Measurements from ENCODE around the gene FPGS. TPM values are rescaled to one million over a fixed set of nuclear protein-coding genes. Genes with fewer than 3 reads are reported as not detected.
A peak's percentile ranks its signal among the peaks of the same experiment; 100 is the strongest.
"Not testable (repeated sequence)": the region's sequence is repeated elsewhere in the genome, so short reads cannot be mapped to it uniquely, and the experiment has no call there.

The FPGS gene
- total and polyA plus RNA-seq, 7 donors = 9.2 to 51.3 (median 32.6) TPM

DNA sequence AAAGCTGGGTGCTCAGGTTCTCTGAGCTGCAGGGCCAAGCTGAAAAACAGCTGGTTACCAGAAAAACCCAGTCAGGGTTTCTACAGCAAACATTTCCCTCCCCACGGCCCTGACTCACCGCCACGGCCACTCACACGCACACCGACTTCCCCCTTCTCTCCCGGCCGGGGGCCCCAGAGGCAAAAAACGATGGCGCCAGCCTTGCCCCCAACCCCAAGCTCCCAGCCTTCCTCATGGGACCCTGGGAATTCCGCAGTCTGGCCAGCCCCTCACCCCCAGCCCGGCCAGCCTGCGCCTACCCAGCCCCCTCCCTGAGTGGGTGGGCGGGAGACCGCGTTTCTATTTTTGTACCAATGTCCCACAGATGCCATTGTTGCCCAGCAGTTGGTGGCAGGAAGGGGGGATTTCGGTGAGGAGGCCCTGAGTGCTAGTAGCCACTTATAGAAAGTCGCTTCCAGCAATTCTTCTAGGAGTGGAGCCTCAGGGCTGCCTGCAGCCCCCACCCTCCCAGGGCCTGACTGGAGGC is 33.4 kb downstream of the FPGS start:
- H3K4me1 ChIP-seq = peaks cover 0 to 48% (median 37%) of the 10 kb centered on the region in 4 donors
- TF ChIP-seq POLR2A (IDR thresholded peaks at IDR 0.05) (no peak), EP300 (IDR thresholded peaks at IDR 0.05) (no peak), POLR2AphosphoS5 (IDR thresholded peaks at IDR 0.05) (no peak)
- TF ChIP-seq, protein P1, sequence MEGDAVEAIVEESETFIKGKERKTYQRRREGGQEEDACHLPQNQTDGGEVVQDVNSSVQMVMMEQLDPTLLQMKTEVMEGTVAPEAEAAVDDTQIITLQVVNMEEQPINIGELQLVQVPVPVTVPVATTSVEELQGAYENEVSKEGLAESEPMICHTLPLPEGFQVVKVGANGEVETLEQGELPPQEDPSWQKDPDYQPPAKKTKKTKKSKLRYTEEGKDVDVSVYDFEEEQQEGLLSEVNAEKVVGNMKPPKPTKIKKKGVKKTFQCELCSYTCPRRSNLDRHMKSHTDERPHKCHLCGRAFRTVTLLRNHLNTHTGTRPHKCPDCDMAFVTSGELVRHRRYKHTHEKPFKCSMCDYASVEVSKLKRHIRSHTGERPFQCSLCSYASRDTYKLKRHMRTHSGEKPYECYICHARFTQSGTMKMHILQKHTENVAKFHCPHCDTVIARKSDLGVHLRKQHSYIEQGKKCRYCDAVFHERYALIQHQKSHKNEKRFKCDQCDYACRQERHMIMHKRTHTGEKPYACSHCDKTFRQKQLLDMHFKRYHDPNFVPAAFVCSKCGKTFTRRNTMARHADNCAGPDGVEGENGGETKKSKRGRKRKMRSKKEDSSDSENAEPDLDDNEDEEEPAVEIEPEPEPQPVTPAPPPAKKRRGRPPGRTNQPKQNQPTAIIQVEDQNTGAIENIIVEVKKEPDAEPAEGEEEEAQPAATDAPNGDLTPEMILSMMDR (IDR thresholded peaks at IDR 0.05) = no peak
- H3K27ac ChIP-seq = peak overlapping the region; percentile 70 to 87 (median 81)
- peak overlapping the region in 1 of 4 donors; percentile 9 for H3K4me3 ChIP-seq
- intact Hi-C loops (cut with DNase I) = no loop called here
- peak; percentile 88 for DNase-seq
- WGBS, 2 donors = 47 to 72% methylated on average over 17 of the region's 17 CpGs
- H3K36me3 ChIP-seq = no peaks in the 10 kb centered on the region
- no peaks in the 10 kb centered on the region for H3K9me3 ChIP-seq
- H3K27me3 ChIP-seq = no peaks in the 10 kb centered on the region

DNA sequence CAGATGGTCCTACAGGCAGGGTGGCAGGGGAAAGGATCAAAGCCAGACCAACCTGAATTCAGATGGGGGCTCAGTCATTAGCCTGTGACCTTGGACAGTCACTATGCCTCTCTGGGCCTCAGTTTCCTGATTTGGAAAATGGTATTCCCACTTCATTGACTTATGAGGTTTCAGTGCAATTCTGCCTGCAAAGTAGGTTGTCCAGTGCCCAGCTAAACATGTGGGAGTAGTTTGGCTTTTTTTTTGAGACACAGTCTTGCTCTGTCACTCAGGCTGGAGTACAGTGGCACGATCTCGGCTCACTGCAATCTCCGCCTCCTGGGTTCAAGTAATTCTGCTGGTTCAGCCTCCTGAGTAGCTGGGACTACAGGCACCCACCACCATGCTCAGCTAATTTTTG is 33.9 kb downstream of the FPGS start:
- intact Hi-C loops (cut with DNase I); H3K27me3 ChIP-seq; H3K36me3 ChIP-seq; H3K9me3 ChIP-seq; DNase-seq: not testable (repeated sequence)
- peaks cover 0 to 48% (median 37%) of the 10 kb centered on the region in 4 donors for H3K4me1 ChIP-seq
- H3K4me3 ChIP-seq = peak overlapping the region in 1 of 4 donors; percentile 9
- 90% methylated on average over 3 of the region's 3 CpGs for WGBS, 2 donors
- peak overlapping the region; percentile 70 to 87 (median 81) for H3K27ac ChIP-seq

DNA sequence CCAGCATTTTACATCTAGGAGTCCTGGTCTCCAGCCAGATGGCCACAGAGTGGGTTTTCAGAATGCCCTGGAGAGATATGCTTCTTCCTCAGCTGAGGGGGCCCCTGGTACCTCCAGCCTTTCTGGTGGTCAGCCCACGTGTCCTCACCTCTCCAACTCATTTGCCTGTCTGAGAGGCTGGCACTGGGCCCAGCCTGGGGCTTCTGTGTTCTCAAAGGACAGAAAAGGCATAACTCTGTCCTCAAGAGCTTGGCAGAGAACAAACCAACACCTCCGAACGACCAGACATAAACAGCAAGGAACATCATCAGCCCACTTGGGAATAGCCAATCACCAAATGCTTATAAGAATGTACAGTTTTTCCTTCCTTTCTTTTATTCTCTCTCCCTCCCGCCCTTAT is 34.7 kb downstream of the FPGS start:
- intact Hi-C loops (cut with DNase I) = no loop called here
- TF ChIP-seq, protein P1 (IDR thresholded peaks at IDR 0.05) = no peak
- no peak for TF ChIP-seq EP300 (IDR thresholded peaks at IDR 0.05)
- TF ChIP-seq POLR2A (IDR thresholded peaks at IDR 0.05) = no peak
- no peak for TF ChIP-seq POLR2AphosphoS5 (IDR thresholded peaks at IDR 0.05)
- H3K27ac ChIP-seq = peak overlapping the region; percentile 70 to 87 (median 81)
- no peaks in the 10 kb centered on the region for H3K27me3 ChIP-seq
- peaks cover 0 to 48% (median 37%) of the 10 kb centered on the region in 4 donors for H3K4me1 ChIP-seq
- no peaks in the 10 kb centered on the region for H3K9me3 ChIP-seq
- no peak overlapping the region for H3K4me3 ChIP-seq
- H3K36me3 ChIP-seq = no peaks in the 10 kb centered on the region
- no peak for DNase-seq
- 66 to 69% methylated on average over 4 of the region's 4 CpGs for WGBS, 2 donors

DNA sequence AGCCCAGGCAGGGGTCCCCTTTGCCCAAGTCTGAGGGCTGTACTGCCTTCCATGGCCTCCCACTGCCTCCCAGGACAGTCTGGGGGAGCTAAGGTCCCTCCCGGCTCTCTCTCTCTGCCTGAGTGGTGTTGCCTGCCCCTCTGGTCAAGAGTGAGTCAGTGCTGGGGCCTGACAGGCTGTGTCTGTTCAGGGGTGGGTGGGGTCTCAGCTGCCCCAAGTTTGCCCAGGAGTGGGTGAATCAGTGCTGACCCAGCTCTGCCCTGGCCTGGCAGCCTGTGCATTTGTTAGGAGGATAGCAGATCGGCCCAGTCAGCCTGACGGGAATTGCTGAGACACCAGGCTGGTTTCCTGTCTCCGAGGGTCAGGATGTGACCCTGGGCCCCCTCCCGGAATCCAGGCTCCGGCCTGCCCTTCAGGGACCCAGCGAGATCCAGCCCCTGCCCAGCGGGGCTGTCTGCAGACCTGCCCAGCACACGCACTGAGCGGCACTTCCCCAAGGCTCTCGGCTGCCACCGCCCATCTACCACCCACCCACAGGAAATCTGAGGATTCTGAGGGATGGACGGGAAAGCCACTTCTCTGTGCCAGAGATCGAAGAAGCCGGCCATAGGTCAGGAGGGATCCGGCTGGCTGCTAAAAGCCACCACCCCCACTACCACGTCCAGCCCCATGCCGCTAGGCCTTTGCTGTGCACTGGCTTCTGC is 35.8 kb downstream of the FPGS start:
- intact Hi-C loops (cut with DNase I) = no loop called here

More for the DNA sequence above, 35.8 kb downstream of the FPGS start:
- Histone ChIP-seq H3K27ac (peak overlapping the region; percentile 70 to 87 (median 81)), H3K4me1 (peaks cover 0 to 48% (median 34%) of the 10 kb centered on the region in 4 donors), H3K36me3 (no peaks in the 10 kb centered on the region), H3K27me3 (no peaks in the 10 kb centered on the region), H3K9me3 (no peaks in the 10 kb centered on the region), H3K4me3 (no peak overlapping the region)
- peak; percentile 90 for DNase-seq
- TF ChIP-seq, protein P1 (IDR thresholded peaks at IDR 0.05) = no peak
- TF ChIP-seq POLR2AphosphoS5 (IDR thresholded peaks at IDR 0.05) (peak; percentile 24 to 74 (median 56)), EP300 (IDR thresholded peaks at IDR 0.05) (peak in 1 of 4 donors; percentile 42)
- 61 to 71% methylated on average over 18 of the region's 18 CpGs for WGBS, 2 donors
